HUDEP-2 (cell line): ENCODE results near the gene NABP2.

Experiments
- DNase-seq, 76 experiments: peaks; one replicate each; lab custom pipeline; 2025; ENCODE audit not compliant: unreplicated experiment in 76 of 76; lab: John Stamatoyannopoulos, UW

The NABP2 gene

DNA sequence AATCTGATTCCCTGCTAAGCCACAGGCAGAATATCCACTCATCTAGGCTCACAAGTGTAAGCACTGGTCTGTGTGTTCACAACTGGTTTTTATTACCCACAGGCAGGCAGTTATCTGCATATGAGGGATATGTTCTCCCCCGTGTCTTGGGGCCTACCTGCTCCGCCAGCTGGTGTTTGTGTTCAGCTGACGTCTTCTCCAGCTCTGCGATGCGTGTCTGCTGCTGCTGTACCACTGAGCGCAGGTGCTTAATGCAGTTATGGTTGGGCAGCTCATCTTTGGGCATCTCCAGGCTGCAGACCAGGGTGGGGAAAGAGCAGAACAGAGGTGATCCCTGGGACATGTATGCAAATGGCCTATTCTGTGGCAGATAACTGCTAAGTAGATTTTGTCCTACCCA is 16.1 kb upstream of the NABP2 start:
- no peak for DNase-seq

DNA sequence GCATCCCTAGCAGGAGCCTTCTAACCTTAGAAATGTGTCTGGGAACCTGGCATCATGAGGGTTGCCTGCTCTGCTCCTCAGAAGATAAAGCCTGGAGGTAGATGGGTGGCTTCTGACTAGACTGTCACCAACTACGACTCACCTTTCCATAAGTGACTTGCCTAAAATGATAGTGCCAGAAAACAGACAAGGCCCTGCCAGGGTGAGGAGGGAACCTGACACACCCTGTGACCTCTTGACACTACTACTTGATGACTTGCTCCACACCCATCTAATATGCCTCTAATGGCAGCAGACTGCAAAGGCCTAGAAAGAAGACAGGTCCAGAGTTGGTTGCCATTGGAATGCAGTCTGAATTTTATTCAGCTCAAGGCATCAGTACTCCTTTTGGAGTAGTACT is 11.8 kb upstream of the NABP2 start:
- peak in 11 of 76 experiments; percentile 9 to 31 (median 17) for DNase-seq

DNA sequence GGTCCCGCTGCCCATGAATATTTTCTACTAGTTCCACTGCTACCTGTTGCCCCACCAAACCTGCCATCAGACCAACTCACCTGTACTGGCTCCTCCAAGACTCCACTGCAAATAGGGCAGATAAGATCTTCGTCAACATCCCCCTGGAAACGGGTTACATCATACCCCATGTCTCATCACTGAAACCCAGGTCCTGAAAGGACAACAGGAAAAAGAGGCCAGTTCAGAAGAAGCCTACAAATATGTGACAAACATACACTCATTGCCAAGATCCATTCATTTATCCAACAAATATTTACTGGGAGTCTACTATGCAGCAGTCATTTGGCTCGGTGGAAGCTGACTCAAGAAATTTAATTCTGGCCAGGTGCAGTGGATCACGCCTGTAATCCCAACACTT is 10.3 kb upstream of the NABP2 start:
- no peak for DNase-seq

DNA sequence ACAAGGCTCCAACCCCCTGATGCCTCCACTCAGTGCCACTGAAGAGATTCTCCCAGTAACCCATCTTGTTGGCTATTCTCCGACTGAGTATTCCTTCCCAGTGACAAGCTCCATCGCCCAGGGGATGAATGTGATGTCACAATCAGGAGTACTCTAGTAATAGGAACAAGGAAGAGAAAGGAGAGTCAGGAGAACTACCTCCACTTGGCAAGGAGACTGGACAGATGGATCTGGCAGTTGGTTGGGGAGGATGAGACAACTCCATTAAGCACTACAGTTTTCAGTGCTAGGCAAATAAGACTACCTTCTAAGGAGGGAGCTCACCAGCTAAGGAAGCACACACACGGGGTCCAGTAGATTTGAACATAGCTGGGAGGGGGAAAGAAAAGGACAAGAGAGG is 7.7 kb upstream of the NABP2 start:
- no peak for DNase-seq

DNA sequence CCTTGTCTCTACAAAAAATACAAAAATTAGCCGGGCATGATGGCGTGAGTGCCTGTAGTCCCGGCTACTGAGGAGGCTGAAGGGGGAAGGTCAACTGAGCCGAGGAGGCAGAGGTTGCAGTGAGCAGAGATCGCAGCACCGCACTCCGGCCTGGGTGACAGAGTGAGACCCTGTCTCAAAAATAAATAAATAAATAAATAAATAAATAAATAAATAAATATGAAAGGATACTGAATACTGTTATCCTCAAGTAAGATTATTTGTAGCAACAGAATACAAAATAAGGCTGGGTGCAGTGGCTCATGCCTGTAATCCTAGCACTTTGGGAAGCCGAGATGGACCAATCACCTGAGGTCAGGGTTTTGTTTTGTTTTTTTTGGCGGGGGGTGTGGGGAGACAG is 4.3 kb upstream of the NABP2 start:
- DNase-seq: no peak

DNA sequence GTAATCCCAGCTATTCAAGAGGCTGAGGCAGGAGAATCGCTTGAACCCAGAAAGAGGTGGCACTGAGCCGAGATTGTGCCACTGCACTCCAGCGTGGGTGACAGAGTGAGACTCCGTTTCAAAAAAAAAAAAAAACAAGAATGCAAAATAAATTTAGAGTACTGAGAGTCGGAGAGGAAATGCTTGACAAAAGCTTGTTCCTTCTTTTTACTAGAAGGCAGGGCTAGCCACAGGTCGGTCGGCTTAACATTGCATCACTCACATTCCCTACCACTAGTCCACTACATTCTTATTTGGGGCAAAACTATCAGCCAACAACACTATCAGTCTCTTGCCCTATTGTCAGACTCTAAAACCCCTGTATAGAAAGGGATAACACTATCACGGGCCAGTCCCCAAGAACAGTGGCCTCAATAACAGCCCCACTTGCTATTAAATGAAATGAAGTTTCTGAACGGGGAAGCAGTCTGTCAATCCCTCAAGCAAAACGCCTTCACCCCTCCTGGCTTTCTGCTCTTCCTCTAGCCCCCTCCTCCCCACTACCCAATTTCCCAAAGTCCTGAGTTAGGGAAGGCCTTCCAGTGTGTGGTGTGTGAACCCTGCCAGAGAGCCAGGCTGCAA is 3.4 kb upstream of the NABP2 start:
- peak in 10 of 76 experiments; percentile 8 to 41 (median 18) for DNase-seq

DNA sequence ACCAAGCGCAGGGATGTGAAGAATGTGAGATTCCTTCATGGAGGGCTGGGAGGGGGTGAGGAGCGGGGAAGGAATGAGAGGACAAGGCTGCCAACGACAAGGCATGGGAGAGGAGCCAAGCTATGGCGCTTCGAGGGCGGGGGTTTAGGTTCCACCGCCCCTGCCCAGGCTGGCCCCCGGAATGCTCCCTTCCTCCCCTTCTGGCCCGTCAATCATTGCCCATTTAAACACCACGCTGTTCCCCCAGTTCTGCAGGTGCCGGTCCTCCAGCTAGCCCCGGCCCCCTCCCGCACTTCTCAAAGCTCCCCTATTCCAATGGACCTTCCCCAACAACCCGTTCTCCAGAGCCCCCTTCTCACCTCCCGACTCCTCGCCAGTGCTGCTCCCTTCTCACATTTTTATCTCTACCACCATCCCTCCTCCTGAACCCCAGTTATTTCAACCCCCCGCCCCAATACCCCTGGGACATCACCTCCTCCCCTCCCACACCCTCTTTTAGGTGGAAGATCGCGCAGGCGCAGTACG is 2.8 kb upstream of the NABP2 start:
- peak in 9 of 76 experiments; percentile 8 to 42 (median 18) for DNase-seq

DNA sequence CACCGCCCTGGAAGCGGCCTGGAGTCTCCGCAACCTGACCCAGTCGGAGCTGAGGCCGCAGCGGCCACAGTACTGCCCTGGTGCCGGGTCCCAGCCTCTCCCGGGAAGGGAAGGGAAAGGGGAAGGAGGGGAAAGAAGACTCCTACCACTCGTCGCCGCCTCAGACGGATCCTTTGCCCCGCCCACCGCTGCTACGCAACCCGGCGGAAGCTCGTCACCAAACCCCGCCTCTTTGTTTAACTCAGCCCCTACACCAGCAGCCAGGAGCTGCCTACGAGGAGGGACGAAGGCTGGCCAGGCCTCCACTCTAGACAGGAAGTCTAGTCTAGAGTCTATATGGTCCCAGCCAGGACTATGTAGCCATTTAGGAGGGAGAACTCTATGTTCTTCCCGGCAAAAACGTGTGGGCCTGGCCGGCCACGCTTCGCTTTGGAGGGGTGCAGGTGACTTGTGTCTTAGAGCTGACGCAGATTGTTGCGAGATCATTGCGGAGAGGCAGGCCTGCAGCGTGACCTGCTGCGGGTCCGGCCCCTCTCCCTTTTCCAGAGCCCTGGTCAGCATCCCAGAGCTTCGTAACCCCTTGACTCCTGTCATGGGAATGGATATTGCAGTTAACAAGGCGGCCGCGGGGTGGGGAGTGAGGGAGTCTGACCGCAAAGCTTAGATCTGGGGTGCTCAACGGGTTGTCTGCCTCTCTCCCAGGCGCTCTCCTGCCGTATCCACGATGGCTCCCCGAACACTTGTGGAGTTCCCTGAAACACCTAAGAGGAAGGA is 2.2 kb upstream of the NABP2 start, which contains the start of gene RNF41:
RNF41 (minus strand) TSS at position 166 of the 774 bp plus-strand sequence. CDS start 7,875 bp downstream, outside the sequence.
- peak in 75 of 76 experiments; percentile 57 to 96 (median 88) for DNase-seq

DNA sequence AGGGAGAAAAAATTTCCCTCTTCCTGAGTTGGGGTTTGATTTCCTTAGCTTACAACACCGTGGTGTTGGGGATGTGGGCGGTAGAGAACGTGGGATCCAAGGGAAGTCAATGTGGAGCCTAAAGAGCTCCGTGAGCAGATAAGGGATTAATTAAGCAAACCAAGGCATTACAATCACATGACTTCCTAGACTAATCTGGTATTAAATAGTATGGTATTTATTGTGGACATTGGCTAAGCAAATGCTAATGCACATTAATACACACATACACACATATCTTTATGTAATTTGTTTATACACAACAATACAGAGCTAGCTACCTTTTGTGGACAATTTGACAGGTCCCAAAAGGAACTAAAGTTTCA is 1.6 kb upstream of the NABP2 start:
- peak in 3 of 76 experiments; percentile 8 to 45 (median 22) for DNase-seq

DNA sequence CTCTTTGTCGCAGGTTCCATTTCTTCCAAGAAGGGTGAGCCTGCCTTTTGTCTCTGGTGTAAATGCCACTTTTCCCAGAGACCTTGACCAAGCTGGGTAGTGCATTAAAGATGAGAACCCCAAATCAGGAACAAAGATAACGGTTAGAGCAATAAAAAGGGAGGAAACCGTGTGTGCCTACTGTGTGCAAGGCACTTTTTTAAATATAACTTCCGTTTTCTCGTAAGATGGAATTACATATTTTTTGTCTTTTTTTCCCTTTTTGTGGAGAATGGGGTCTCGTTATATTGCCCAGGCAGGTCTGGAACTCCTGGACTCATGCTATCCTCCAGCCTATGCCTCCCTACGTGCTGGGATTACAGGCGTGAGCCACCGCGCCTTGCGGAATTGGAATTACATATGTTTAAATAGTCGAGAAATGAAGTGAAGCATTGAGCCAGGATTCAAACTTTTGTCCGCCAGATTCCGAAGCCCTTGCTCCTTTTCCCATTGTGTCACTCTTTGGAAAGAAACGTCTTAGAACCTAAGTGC is 506 bp upstream of the NABP2 start:
- peak in 1 of 76 experiments; percentile 64 for DNase-seq

DNA sequence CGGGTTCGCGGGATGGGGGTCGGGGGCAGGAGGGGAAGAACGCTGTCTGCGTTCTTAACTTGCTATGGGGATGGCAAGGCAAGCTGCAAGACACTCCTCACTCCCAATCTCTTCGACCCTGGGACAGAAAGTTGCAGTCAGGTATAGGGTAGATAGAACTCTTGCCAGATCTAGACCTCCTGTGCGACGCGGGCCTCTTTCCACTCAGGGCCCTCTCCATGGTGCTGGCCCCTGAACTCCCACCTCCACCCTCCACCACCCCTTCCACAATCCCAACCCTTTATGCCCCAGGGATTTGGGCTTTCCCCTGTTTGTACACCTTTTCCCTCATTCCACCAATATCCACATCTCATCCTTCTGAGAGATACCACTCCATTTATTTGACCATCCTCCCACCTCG is 812 bp downstream of the NABP2 start:
- DNase-seq: no peak

DNA sequence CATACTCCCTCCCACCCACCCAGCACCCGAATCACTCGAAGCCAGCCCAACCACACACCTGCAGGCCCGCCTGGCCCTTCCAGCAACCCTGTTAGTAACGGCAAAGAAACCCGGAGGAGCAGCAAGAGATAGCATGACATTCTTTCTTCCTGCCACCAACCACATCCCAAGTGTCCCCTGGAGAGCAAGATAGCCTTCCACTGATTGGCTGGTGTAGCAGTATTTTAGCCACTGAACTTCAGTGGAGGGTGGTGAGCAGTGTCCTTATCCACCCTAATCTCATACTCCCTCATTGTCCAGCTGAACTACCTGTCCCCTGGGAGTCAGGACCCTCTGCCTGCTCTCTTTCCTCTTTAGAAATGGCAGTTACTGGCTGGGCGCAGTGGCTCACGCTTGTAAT is 4.9 kb downstream of the NABP2 start:
- DNase-seq: no peak

DNA sequence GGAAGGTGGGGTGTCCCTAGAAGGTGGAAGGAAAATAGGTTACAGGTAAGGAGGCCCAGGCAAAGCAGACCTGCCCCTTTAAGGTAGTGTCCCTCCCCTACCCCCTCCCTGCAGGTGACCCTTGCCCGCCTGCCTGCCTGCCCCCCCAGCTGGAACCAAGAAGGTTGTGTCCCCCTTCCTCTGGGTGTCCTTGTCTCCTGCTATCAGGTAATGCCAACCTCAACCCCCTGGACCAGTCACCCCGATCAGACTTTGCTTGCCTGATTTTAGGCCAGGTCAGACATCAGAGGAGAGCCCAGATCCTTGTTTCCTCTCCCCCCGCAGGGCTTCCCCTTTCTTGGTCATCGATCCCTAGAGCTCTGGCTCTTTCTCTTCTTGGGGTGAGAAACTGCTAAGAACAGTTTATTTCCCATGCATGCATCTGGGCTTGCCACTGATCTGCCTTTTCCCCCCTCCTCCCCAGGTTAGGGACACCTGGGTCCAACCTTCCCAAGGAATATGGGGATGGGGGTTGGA is 5.8 kb downstream of the NABP2 start, which contains the start of gene SLC39A5:
SLC39A5 (plus strand) TSS at position 136 of the 516 bp plus-strand sequence. CDS start 1,224 bp downstream, outside the sequence.
- no peak for DNase-seq

DNA sequence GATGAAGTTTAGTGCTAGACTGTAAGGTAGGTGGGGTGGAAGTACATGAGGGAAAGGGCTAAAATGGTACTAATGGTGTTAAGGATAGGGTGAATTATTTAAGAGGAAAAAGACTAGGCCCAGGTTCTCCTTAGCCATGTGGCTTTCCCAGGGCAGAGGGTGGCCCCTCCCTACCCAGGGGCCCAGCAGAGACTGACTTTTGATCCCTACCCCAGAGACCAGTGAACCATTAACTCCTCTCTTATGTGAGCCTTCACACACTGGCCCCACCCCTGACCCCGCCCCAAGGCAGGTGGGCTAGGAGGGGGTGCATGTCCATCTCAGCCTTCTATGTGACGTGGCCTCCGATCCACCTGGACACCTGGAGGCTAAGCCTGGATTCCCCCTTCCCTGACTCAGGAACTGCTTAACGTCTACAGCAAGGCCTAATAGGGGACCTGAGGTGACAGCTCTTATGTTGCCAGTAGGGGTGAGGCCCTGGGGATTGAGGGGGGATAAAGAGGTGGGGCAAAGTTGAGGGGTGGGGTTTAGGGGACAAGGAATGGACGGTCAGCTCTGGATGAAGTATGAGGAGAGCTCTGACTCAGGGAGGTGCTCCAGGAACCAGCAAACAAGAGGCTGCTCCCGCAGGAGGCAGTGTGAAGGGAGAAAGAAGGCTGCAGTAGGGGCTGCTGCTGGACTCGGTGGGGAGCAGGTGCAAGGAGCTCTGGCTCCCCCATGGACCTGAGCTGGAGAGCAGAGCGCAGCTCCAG is 6.5 kb downstream of the NABP2 start:
- DNase-seq: no peak

DNA sequence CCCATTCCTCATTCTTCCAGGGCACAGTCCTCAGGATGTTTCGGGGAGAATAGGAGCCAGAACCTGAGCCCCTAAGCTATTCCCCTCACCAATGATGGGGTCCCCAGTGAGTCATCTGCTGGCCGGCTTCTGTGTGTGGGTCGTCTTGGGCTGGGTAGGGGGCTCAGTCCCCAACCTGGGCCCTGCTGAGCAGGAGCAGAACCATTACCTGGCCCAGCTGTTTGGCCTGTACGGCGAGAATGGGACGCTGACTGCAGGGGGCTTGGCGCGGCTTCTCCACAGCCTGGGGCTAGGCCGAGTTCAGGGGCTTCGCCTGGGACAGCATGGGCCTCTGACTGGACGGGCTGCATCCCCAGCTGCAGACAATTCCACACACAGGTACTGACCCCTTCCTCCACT is 7.0 kb downstream of the NABP2 start:
- no peak for DNase-seq

DNA sequence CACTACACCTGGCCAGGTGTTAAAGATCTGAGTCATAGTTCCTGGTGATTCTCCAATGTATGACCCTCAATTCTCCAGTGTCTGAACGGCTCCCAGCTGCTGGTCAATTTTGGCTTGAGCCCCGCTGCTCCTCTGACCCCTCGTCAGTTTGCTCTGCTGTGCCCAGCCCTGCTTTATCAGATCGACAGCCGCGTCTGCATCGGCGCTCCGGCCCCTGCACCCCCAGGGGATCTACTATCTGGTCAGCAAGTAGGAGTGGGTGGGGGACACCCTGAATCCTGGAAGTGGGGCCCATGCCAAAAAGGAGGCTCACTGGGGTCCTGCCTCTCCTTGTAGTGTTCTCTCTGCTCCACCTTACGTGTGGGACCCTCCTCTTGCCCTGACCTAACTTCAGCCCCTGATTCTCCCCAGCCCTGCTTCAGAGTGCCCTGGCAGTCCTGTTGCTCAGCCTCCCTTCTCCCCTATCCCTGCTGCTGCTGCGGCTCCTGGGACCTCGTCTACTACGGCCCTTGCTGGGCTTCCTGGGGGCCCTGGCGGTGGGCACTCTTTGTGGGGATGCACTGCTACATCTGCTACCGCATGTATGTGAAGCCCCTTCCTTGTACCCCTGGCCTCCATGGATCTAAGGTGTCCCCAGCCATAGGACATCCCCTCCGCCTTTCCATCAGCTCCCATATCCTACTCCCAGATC is 10.7 kb downstream of the NABP2 start:
- no peak for DNase-seq

DNA sequence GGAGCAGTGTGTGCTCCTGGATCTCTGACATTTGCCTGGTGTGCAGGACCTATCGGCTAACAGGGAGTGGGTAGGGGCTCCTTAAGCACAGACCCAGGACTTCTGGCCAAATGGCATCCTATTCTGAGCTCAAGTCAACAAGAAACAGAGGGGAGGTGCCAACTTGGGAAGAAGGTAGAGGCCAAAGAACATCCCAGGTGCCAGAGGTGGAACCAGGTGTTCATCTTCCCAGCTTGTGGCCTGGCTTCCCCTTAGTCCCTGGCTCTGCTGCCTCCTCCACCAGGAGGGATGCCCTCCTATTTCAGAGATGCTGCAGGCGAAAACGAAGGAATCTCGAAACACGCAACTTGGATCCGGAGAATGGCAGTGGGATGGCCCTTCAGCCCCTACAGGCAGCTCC is 11.9 kb downstream of the NABP2 start:
- no peak for DNase-seq

DNA sequence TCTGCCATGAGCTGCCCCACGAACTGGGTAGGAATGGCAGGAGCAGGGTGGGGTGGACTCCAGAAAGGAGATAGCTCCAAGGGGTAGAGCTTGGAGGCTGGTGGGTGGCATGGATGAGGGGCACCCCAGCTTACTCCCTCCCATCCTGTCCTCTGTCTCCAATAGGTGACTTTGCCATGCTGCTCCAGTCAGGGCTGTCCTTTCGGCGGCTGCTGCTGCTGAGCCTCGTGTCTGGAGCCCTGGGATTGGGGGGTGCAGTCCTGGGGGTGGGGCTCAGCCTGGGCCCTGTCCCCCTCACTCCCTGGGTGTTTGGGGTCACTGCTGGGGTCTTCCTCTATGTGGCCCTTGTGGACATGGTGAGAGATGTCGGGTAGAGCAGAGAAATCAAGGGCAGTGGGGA is 12.8 kb downstream of the NABP2 start:
- no peak for DNase-seq

DNA sequence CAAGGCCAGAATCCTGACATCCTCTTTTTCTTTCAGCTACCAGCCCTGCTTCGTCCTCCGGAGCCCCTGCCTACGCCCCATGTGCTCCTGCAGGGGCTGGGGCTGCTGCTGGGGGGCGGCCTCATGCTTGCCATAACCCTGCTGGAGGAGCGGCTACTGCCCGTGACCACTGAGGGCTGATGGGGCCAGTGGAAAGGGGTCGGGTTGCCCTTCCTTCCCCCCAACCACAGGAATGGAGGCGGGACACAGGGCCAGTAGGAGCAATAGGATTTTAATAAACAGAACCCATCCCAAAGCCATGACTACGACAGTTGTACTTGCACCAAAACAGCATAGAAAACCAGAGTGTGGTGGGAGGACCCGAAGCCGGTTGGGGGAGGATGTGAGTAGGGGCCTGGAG is 13.4 kb downstream of the NABP2 start:
- no peak for DNase-seq
